Omental fat pad (tissue), 4 donors: ENCODE data around the gene MAN1C1. TPM values are rescaled to one million over a fixed set of nuclear protein-coding genes. Genes with fewer than 3 reads are reported as not detected.

ENCODE experiments used
- ATAC-seq: fragments of 150-250 bp; one replicate; pipeline ENCODE4 v1.9.1; 2016; ENCODE audit warnings: mild to moderate bottlenecking, moderate library complexity; ENCODE audit not compliant: low FRiP score
- DNase-seq: peaks from one replicate; pipeline ENCODE4 v3.0.0-alpha.2; 2019; ENCODE audit warnings: low spot score
- total RNA-seq, 4 donors: library from RNA; depleted of rRNA; stranded (reverse); fragments of >200 nt; gene quantifications; one replicate each; pipeline ENCODE4 v1.1.0, GENCODE V29; 2016
- TF ChIP-seq, protein P1 (sequence below), 3 donors: fragments of 450-650 bp; IDR thresholded peaks; one replicate each; pipeline ENCODE4 v1.5.1; 2016 to 2017; ENCODE audit warnings: antibody characterized with exemption in 3 of 3, mild to moderate bottlenecking in 3 of 3, moderate library complexity in 2 of 3

MAN1C1 gene
- total RNA-seq, 4 donors from 2014 or later = 21.0 to 47.4 (median 24.4) TPM

DNA sequence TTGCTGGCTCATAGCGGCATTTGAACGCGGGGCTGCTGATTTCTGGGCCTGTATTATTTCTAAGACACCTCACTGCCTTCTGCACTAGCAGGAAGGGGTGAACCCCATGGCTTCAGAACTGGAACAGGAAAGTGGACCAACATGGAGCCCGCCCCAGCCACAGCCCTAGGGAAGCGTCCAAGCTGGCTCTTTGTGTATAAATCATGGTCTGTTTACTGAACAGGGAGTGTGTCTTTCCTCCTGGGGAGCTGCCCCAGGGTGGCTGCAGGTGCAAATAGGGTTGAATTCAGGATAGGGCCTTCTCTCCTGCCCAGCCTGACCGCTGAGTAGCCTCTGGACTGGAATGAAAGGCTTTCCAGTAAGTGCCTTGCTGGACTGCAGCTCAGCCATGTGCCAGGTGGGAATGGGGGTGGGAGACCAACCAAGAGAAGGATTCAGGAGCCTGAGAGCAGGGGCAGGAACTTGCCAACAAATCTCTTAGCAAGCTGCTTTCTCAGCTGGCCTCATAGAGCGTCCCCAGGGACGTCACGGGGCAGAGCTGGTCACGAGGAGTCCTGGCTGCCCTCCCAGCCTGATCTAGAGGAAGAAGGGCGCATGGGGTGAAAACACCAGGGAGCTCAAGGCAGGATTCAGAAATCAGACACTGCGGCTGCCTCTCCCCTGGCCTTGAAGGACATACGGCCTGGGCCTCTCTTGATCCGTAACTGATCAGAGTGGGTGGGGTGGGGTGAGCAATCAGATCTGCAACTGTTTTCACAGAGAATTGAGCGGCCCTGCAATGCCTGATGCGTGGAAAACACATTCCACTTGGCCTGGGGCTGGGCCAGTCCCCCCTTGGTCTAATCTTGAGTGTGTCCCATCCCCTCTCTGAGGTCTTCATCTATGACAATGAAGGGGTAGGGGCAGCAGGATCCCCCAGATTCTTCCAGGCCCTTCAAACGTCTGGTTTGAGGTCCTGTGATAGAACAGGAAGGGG, 126.9 kb downstream of the MAN1C1 start:
- ATAC-seq (peak; percentile 63), DNase-seq (peak; percentile 71)
- TF ChIP-seq, protein P1, sequence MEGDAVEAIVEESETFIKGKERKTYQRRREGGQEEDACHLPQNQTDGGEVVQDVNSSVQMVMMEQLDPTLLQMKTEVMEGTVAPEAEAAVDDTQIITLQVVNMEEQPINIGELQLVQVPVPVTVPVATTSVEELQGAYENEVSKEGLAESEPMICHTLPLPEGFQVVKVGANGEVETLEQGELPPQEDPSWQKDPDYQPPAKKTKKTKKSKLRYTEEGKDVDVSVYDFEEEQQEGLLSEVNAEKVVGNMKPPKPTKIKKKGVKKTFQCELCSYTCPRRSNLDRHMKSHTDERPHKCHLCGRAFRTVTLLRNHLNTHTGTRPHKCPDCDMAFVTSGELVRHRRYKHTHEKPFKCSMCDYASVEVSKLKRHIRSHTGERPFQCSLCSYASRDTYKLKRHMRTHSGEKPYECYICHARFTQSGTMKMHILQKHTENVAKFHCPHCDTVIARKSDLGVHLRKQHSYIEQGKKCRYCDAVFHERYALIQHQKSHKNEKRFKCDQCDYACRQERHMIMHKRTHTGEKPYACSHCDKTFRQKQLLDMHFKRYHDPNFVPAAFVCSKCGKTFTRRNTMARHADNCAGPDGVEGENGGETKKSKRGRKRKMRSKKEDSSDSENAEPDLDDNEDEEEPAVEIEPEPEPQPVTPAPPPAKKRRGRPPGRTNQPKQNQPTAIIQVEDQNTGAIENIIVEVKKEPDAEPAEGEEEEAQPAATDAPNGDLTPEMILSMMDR (IDR thresholded peaks at IDR 0.05) = no peak

GRCh38 chr1:25744140-25744581, 127.6 kb downstream of the MAN1C1 start:
- DNase-seq (no peak), ATAC-seq (peak; percentile 72)
- TF ChIP-seq, protein P1 (IDR thresholded peaks at IDR 0.05) = no peak

- no peak for DNase-seq
- TF ChIP-seq, protein P1 (IDR thresholded peaks at IDR 0.05) = no peak
- peak; percentile 0 for ATAC-seq
Observed at GRCh38 chr1:25744636-25745425, 128.2 kb downstream of the MAN1C1 start.

- DNase-seq (no peak), ATAC-seq (no peak)
- TF ChIP-seq, protein P1 (IDR thresholded peaks at IDR 0.05) = no peak
Observed at GRCh38 chr1:25746299-25747045, 129.9 kb downstream of the MAN1C1 start.

GRCh38 chr1:25747046-25747719, 130.6 kb downstream of the MAN1C1 start:
- ATAC-seq = no peak
- no peak for DNase-seq
- TF ChIP-seq, protein P1 (IDR thresholded peaks at IDR 0.05) = no peak
